ENCODE data around the gene FUT7. TPM values are rescaled to one million over a fixed set of nuclear protein-coding genes. Genes with fewer than 3 reads are reported as not detected.

FUT7 gene
- total and polyA plus RNA-seq, 9 of the 15 experiments (the other 6 are each of a cell fraction or from before 2014, with no cell fraction given) = not detected

DNA sequence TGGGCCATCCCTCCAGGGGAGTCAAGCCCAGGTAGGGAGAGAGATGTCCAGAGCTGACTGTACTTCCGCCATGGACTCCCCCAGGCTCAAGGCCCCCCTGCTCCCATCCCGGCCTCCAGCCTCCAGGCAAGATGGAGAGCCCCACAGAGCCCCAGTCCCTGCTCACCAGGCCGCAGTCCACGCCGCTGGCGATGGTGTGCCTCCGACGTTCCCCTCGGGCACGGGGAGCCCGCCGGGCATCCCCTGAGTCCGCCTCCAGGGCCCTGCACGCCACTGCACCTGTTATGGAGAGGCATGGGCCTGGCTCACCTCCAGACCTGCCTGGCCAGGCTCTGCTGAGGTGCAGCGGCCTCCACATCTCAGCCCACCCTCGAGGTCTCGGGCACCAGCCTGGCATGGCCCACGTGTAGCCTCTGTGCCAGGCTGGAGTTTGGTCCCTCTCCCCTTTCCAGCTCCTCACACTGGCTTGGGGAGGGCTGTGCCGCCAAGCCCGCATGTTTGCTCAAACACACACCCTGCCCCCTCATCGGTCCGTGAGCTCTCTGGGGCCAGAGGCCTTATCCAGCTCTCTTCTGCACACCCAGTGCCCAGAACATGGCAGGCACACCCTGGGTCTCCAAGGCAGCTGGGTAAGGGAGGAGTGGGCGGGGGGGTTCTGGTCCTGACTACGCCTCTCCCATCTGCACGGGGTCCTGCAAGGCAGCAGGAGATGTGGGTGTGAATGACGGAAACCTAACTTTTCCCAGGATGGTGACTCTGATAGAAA is 34.4 kb upstream of the FUT7 start:
- TSS peak; percentile 21 for BruUV-seq (replicated peaks)
- H3K79me2 ChIP-seq (ENCODE audit: control insufficient read depth, insufficient read depth, low read length) = peaks cover 36% of the 10 kb centered on the region
- no peak for FAIRE-seq
- intact Hi-C loops (cut with micrococcal nuclease) = loop anchor here (2.0 kb wide), 1 partner anchor 19 kb away; the partner anchor contains the start of gene NPDC1
- in situ Hi-C loops (cut with MboI) = no loop called here
- no peak overlapping the region for H2AFZ ChIP-seq (ENCODE audit: low read depth, low read length)
- ChIA-PET CTCF (ENCODE audit: low intra/inter-chr PET ratio) (no interaction called here), POLR2A (interaction anchor here (0.6 to 1.8 kb wide), 6 partner anchors 9 to 174 kb away, joined by 3 to 4 read pairs (median 4); no protein-coding TSS in a partner anchor)
- peaks cover 41% of the 10 kb centered on the region; the same call in 2 of the 3 replicates for H3K36me3 ChIP-seq (ENCODE audit: control insufficient read depth, insufficient read depth, low read length)
- H3K4me1 ChIP-seq (replicated peaks in 1 of 2; ENCODE audit: control insufficient read depth in 2 of 2, insufficient read depth in 2 of 2, low read length in 2 of 2) = peaks cover 23 to 73% of the 10 kb centered on the region in 2 experiments
- no peak for ATAC-seq
- peaks cover 22% of the 10 kb centered on the region for H4K20me1 ChIP-seq (replicated peaks; ENCODE audit: control insufficient read depth, insufficient read depth, low read length)
- H3K4me3 ChIP-seq = no peak overlapping the region
- no peak for DNase-seq (ENCODE audit: extremely low read depth in 1 of 4, low spot score in 3 of 4)
- H3K9ac ChIP-seq (ENCODE audit: insufficient read depth in 1 of 2, low read depth in 2 of 2, low read length in 2 of 2) = peak overlapping the region in 1 of 2 experiments; percentile 30; a peak in 1 of 4 replicates
- no peaks in the 10 kb centered on the region for H3K9me3 ChIP-seq (replicated peaks; ENCODE audit: control insufficient read depth, insufficient read depth, low read depth, low read length)
- peaks cover 8% of the 10 kb centered on the region for H3K9me1 ChIP-seq (ENCODE audit: control insufficient read depth, insufficient read depth, low read length)
- no peak overlapping the region for H3K4me2 ChIP-seq (ENCODE audit: insufficient read depth, low read length)
- TF ChIP-seq POLR2G (IDR thresholded peaks at IDR 0.05; ENCODE audit: low read depth, low read length) = peak; percentile 53; the same call in 1 of the 2 replicates
- peak; percentile 54 for TF ChIP-seq RBFOX2 (IDR thresholded peaks at IDR 0.05; ENCODE audit: low read depth, low read length)
- TF ChIP-seq HNRNPL (IDR thresholded peaks at IDR 0.05; ENCODE audit: low read depth, low read length) = 0 out of 2 replicates have a peak, but pooled peaks have one; percentile 52
- no peak for TF ChIP-seq ZNF586 (CRISPR knock-in tag; conservative IDR thresholded peaks at IDR 0.05)
- TF ChIP-seq ZNF354B (CRISPR knock-in tag; IDR thresholded peaks at IDR 0.05) = no peak
- no peak for TF ChIP-seq U2AF2 (optimal IDR thresholded peaks at IDR 0.05; ENCODE audit: low read depth, low read length)
- no peak for TF ChIP-seq HNRNPH1 (optimal IDR thresholded peaks at IDR 0.05; ENCODE audit: low read depth, low read length)
- no peaks in the 10 kb centered on the region for H3K27me3 ChIP-seq (ENCODE audit: control insufficient read depth in 2 of 2, insufficient read depth in 2 of 2, low read length in 2 of 2)
- H3K27ac ChIP-seq (ENCODE audit: extremely low read depth, low read depth, low read length) = no peak overlapping the region
- WGBS (ENCODE audit: insufficient coverage, low coverage, missing lambda C conversion rate) = 92% methylated on average over 16 of the region's 26 CpGs
